ENCODE results near the gene SH3BP4. TPM values are rescaled to one million over a fixed set of nuclear protein-coding genes. Genes with fewer than 3 reads are reported as not detected.

SH3BP4 gene
- total RNA-seq, 1 donor from 2014 or later: 49.5 TPM

DNA sequence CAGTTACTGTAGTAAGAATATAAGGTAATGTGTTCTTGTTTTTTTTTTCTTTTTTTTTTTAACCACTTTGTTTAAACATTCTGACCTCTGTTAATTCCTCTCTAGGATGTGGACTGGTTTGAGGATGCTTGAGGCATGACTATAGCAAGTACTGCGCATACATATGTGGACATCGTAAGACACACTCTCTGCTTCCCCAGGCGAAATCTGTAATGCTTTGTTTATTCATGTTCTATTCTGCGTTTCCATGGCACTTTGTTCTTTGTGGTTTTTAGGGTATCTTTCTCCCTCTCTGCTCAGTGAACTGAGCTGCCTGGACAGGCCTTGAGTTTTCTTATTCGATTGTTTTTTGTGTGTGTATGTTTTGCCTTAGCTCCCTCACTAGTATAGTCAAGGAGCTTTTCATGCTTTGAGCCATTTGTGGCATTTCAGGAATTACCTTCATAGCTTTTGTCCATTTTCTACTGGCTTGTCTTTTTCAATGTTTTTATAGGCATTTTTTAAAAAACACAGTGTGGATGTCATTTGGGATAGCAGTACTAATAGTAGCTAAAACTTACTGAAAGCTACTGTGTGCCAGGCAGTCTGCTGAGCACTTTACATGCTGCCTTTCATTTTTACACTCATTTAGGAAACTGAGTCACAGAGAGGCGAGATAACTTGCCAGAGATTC is 1.9 kb upstream of the SH3BP4 start:
- DNase-seq (ENCODE audit: extremely low spot score, unreplicated experiment): no peak
- Mint-ChIP-seq H3K4me1 (ENCODE audit: unreplicated experiment) (peaks cover 37% of the 10 kb centered on the region), H3K27ac (peak overlapping the region; percentile 96), H3K27me3 (peaks cover 7% of the 10 kb centered on the region), H3K9me3 (no peaks in the 10 kb centered on the region), H3K36me3 (no peaks in the 10 kb centered on the region), H3K4me3 (peak overlapping the region; percentile 93)
- TF ChIP-seq CTCF (conservative IDR thresholded peaks at IDR 0.05): no peak

- H3K27me3 Mint-ChIP-seq: peaks cover 7% of the 10 kb centered on the region
- H3K4me3 Mint-ChIP-seq: peak overlapping the region; percentile 93
- no peaks in the 10 kb centered on the region for H3K9me3 Mint-ChIP-seq
- peak overlapping the region; percentile 96 for H3K27ac Mint-ChIP-seq
- no peak for DNase-seq (ENCODE audit: extremely low spot score, unreplicated experiment)
- peaks cover 42% of the 10 kb centered on the region for H3K4me1 Mint-ChIP-seq (ENCODE audit: unreplicated experiment)
- no peaks in the 10 kb centered on the region for H3K36me3 Mint-ChIP-seq
- no peak for TF ChIP-seq CTCF (conservative IDR thresholded peaks at IDR 0.05)
These were observed 1.4 kb upstream of the SH3BP4 start for GRCh38 chr2:234950435-234950729.

- Mint-ChIP-seq H3K4me1 (ENCODE audit: unreplicated experiment) (peaks cover 48% of the 10 kb centered on the region), H3K4me3 (peak overlapping the region; percentile 93), H3K27ac (peak overlapping the region; percentile 96), H3K9me3 (no peaks in the 10 kb centered on the region), H3K36me3 (peaks cover 6% of the 10 kb centered on the region), H3K27me3 (peaks cover 7% of the 10 kb centered on the region)
- no peak for TF ChIP-seq CTCF (conservative IDR thresholded peaks at IDR 0.05)
- DNase-seq (ENCODE audit: extremely low spot score, unreplicated experiment): no peak
These were observed 820 bp upstream of the SH3BP4 start for GRCh38 chr2:234950730-234951663.

DNA sequence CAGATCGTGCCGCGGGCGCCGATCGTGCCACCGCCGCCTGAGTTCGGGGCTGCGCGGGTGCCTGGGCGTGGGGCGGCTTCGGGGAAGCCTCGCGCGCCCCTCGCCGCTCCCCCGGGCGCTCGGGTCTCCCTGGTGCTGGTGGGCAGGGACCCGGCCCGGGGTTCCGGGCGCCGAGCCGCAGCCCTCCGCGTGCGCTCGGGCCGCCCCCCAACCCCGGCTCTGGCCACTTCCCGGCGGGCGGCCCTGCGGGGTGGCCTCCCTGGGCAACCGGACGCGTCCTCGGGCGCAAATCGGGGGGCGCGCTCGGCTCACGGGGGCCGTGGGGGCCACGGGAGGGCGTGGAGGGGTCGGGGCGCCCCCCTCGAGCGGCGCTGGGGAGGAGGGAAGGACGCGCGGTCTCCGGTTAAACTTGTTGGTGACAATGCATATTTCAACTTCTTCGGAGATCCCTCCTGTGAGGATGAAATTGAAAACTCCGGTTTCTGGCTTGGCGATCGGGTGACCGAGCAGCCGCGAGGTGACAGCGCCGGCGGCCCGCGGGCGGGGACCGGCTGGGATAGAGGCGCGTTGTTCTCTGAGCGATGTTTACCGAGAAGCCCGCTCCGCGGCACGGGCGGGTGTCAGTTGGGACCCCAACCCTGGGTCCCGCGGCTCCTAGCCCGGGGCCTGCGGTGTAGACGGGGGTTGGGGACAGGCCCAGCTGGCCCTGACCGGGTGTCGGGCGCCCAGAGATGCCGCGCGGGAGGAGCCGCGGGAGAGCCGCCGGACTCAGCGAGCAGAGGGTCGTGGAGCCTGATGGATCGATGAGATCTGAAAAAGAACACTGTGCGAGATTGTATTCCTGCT is 676 bp downstream of the SH3BP4 start:
- Mint-ChIP-seq H3K4me1 (ENCODE audit: unreplicated experiment) (peaks cover 55% of the 10 kb centered on the region), H3K36me3 (peaks cover 12% of the 10 kb centered on the region), H3K4me3 (peak overlapping the region; percentile 91), H3K27me3 (peaks cover 7% of the 10 kb centered on the region), H3K27ac (peak overlapping the region; percentile 69), H3K9me3 (no peaks in the 10 kb centered on the region)
- no peak for DNase-seq (ENCODE audit: extremely low spot score, unreplicated experiment)
- no peak for TF ChIP-seq CTCF (conservative IDR thresholded peaks at IDR 0.05)

Measured in type B pancreatic cell (in vitro differentiated cells).